ENCODE data around the gene MCAM.

Gene MCAM

DNA sequence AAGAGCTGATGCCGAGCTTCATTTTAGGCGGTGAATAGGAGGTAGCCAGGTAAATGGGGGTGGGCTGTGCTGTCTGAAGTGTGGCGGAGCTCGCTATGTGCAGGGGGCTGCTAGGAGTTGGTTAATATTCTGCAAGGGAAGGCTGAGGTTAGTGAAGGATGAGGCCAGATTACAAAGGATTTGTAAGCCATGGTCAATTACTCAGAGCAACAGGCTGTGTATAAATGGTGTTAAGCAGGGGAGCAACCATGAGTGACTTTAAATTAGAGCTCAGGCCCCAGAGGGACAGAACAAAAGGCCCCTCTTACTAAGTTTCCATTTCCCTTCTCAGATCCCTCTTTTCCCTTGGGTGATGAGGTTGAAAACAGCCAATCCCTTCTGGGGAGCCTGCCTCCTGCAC lies 7.3 kb upstream of the MCAM start:
- DNase-seq, result no peak

DNA sequence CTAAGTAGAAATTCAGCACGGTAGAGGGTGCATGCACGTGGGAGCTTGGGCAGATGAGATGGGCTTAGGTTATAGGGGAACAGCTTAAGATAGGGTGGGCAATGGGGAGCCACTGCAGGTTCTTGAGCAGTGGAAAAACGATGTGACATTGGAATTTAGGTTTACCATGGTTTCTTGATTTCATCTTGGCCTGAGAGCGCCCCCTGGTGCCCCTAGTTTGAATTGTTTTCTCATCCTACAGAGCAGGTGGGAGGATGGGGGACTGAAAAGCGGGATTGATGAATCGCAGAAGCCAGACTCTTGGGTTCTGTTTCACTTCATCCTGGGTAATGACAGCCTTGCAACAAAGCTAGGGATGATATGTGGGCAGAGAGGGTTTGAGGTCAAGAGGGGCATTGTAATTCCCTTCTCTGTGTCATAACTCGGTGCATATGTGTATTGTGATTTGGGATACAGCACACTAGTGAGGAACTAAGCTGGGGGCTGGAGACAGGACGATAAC lies 6.7 kb upstream of the MCAM start:
- peak; percentile 75 for DNase-seq

DNA sequence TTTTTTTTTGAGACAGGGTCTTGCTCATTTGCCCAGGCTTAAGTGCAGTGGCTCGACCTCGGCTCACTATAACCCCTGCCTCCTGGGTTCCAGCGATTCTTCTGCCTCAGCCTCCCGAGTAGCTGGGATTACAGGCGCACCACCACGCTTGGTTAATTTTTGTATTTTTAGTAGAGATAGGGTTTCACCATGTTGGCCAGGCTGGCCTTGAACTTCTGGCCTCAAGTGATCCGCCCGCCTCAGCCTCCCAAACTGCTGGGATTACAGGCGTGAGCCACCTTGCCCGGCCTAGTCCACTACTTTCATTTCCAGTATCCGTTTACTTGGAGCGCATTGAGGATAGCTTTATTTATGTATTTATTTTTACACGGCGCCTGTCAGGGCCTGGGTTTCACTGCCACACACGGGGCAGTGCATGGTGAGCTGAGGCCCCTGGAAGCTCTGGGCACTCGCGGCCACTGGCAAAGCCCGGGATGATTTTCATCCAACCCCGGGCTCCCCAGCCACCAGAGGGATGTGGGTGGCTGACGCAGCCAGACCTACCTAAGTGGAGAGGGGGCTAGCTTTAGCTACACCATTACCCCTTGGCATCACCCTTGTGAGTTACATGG lies 6.1 kb upstream of the MCAM start:
- DNase-seq, result no peak

DNA sequence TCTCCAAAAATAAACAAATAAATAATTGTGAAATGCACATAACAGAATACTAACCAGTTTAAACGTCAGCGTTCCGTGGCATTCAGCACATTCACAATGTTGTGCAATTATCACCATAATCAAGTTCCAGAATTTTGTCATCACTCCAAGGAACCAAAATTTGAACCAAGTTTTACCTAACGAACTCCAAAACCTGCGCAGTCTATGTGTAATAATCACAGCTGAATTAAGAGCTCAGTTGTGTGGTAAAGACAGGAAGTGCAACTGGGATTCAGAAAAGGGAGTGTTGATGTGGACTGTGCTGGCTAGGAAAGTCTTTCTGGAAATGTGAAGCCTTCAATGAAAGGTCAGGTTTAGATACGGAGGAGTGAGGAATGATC lies 5.4 kb upstream of the MCAM start:
- DNase-seq, result no peak

DNA sequence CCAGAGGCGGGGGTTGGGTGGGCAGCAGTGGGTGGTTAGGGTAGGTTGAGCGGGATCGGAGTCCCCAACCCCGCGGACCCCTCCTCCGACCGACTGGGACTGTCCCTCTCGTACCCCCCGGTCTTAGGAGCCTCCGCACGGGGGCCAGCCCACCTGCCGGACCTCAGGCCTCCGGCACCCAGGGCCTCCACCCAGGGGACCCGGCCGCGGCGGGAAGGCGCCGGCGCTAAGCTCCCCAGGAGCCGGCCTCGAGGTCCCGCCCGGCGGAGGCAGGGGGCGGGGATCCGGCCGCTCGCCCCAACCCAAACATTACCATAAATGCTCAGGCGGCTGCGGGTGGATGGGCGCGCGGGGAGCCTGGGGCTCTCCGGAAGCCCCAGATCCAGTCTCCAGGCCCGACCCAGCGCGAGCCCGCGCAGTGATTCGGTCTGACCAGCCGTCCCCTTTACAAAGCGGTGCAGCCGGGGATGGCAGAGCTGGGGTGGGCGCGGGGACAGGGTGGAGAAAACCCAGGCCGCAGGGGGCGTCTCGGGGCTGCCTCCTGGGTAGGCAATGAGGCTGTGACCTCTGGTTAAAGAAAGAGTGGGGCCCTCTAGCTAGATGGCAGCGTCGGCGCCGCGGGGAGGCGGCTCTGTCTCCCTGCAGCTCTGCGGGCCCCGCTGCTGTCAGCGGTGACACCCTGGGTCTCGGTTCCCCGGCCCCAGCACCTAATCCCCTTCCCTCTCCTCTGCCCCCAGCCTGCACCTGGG lies 4.0 kb upstream of the MCAM start:
- DNase-seq, result no peak

DNA sequence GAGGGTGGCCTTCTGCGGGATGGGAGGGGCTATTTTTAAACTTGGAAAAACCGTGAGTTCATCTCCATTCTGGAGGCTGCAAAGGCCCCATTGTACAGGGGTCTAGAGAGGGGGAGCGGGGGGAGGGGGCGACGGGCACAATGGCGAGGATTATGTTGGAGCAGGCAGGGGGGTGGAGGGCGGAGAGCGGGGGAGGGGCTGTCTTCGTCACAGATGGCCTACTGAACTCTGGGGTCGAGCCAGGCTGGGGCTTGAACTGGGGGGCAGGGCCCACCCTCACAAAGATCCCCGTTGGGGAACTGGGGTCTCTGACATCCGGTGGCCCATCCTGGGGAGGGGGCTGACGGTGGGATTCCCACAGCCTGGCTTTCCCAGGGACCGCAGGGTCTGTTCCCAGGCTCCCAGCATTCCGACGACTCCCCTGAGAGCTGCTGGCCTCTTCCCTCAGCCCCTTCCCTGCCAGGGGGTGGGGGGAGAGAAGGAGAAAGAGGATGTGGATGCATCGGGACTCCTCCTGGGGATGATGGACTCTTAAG lies 3.4 kb upstream of the MCAM start:
- DNase-seq, result no peak

DNA sequence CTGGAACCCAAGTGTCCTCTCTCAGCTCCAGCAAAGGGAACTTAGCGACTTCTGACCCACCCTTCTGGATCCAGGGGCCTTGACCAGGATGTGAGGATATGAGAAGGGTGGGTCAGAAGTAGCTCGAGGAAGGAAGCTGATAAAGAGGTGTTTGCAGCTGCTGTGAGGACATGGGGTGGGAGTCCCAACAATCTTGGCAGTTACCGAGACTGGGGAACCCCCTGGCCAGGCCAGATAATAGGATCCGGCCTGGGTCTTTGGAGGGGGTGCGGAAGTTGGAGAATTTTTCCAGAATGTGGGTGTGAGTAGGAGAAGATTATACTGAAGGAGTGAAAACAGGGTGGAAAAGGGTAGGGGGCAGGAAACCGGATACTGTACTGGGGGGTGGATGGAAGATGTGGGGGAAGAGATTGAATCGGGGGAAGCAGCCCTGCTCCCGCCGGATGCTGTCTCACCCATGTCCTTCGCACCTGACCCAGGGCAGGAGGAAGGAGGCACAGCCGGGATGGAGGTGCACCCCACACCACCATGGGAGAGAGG lies 2.8 kb upstream of the MCAM start:
- no peak for DNase-seq

DNA sequence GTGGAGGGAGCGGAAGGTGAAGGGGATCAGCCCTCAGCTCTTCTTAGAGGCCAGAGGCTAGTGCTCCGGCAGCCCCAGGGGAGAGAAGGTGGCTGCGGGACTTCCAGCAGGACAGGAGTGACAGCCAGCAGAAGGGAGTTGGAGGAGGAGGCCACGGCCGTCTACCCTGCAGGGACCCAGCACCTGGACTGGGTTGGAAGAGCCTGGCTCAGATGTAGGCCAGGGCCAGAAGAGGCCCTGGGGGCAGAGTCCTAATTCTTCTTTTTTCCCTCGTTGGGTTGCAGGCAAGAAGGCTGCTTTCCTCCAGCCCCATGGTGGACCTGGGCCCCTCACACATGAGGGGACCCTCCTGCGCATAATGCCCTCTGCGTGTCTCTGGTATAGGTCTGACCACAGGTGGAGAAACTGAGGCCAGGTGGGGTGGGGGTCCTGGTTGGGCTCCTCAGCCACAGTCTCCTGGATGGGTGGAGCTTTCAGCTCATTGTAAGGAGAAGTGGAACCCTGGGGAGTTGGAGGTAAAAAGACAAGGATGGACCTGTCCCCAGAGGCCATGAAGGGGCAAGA lies 2.3 kb upstream of the MCAM start:
- no peak for DNase-seq

DNA sequence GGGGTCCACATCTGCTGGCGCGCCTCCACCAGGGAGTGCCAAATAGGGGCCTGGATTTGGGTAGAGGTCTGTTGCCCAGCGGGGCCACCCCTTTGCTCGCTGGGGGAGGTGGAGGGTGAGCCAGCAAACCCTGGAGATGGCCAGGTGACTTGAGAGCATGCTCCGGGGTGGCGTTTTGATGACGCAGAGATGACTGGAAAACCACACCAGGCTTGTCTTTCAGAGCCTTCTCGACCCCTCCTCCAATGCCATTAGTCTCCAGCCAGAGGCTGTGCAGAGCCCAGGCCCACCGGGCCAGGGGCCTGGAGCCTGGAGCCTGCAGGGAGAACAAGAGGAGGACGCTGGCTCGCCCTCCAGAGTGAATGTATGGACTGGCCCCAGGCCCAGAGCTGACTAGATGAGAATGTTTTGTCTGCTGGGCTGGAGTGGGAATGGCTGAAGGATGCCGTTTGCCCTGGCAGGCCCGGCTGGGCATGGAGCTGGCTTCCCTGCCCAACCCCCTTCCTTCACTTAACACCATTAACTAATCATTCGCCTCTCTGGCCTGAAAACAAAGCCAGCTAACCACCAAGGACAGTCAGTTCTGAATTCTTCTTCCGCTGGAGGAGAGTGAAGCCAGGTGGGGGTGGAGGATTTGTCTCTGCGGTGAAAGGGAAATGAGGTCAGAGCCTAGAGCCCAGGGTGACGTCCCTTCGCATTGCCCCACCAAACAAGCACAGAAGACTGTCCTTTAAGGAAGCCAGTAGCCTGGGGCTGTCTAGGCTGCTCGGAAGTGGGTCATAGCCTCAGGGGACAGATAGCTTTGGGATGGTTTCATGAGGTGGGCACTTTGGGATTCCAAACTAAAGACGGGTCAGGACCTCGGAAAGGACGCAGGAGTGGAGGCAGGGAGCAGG lies 1.6 kb upstream of the MCAM start:
- DNase-seq, result no peak

DNA sequence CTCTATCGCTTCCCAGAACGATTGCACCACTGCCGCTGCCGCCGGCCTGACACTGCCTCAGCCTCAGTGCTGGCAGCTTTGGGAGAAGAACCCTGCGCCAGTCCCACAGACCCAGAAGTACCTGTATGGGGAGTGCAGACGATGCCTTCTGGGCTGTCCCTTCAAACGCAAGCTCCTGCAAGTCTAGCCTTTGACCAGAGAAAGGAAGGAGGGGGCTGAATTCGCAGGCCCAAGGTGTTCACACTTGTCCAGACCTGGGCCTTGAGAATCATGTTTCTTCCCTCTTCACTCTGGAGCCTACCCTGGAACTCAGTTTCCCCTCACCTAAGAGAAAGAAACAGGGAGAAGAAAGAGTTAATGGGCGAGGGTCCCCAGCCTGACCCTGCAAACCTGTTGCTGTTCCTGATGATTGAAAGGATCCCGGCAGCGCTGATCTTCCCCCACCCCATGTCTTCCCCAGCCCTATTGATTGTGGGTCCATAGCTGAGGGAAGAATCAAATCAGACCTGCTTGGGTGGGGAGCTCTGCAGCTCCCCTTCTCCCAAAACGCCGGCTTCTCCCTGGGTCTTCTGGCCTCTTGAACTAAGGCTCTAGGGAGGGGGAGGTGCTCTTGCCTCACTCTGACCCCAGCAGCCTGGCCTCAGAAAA lies 786 bp upstream of the MCAM start:
- DNase-seq, result no peak

DNA sequence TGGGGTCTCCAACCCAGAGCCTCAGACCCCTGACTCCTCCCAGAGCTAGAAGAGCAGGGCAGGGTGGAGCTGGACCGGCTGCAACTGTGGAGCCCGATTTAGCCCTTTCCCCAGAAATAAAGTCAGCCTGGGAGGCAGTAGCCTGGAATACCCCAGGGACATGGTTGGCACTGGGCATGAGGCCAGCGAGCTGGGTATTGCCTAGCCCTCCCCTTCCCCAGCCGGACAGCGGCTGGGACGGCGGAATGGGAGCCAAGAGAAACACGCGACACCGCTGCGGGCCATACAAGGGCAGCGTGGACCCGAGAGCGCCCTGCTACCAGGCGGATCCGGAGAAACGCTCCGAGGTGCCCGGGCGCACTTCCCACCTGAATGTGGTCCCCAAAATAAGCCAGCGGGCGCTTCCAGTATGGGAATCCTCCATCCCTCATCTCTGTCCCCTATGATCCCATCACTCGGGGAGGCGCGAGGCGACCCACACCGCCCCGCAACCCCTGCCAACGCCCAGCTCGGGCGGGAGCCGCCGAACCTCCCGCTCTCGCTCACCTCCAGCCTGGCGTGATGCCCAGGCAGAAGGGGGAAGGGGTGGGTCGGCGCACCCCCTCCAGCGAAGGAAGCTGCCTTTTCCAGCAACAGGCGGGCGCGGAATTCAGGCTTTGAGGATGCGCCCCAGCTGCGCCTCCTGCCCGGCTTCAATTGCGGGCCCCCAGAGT lies 758 bp downstream of the MCAM start:
- no peak for DNase-seq

DNA sequence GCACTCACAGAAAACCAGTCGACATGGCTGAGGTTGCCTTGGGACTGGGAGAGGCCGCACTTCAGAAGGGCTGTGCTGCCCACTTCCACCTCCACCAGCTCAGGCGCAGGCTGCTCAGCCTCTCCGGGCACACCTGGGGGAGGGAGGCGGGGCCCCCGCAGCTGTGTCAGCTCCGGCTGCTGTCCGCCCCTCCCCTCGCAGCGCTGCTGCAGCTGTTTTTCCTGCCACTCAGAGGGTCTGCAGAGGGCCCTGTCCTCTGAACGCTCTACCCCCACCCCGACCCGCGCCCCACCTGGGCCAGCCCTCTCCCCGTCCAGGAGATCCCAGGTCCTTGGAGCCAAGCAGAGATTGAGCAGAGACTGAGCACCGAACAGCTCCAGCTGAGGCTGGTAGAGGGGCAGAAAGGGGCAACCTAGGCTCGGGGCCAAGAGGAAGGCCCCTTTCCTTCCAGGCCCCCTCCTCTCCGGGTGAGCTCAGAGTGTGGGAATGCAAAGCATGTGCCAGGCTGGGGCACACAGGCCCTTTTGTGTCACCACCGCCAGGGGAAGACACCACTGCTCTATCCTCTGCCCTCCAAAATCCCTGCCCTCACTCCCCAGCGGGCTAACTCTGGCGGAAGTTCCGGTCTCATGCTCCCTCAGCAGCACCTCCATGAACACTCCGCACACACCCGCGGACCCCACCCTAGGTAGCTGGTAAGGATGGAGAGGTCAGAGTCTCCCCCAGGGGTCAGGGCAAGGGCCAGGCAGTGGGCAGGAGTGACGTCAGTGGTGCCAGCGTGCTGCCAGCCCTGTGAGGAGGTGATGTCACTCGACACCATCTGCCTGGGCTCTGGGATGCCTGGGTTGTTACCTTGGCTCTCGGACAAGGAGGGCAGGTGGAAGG lies 1.6 kb downstream of the MCAM start:
- DNase-seq, result peak; percentile 38

DNA sequence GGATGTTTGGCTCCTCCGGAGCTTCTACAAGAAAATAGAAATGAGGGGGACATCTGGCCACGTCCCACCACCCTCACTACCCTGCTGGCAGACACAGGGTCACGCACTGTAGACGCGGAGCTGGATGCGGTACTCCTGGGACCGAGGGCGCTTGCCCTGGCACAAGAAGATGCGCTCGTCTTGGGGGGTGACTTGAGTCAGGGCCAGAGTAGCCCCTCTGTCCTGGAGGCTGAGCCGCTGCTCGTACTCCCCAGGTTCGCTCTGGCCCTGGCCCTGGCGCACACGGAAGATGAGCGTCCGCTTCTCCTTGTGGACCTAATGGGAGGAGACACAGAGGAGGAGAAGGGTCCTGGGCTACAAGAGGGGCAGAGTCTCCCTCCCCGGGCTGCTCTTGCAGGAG lies 2.2 kb downstream of the MCAM start:
- DNase-seq, result no peak

DNA sequence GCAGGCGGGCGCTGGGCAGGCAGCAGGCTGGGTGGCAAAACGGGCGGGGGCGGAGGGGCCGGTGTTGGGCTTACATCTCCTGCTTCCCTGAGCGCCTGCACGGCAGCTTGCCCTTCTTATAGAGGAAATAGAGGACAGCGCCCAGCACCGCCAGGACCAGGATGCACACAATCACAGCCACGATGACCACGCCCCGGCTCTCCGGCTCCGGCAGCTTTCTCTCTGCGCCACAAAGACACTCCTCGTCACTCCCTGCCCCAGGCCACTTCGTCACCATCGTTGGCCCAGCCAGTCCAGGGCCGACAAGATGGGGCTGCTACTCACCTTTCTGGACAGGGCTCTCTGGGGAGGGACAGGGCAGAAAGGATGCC lies 6.3 kb downstream of the MCAM start:
- no peak for DNase-seq

DNA sequence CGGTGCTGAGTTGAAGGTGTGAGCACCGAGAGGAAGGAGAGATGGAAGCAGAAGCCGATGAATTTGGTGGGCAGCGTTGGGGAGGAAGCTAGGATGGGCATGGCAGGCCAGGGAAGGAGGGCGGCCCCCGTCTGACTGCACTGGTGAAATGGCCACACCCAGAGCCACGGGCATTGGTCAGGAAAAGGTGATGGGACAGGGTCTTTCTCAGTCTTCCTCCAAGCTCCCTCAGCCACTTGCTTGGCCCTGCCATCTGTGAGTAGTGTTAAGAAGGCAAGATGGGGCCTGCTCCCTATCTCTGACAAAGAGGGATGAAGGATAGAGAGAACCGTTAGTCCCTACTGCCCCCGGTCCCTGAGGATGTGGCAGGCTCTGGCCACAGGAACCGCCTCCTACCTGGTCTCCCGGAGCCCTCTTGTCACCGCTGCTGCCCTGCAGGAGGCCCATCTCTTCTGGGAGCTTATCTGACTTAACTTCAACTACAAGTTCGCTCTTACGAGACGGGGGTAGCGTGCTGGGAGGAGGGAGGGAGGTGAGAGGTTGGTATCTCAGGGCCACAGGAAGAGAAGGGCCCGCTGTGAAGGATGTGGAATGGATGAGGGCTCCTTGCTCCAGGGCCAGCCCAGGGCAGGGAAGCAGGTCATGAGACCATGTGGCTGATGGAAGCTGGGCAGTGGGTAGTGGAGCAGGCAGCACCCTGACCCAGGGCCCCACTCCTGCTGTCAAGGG lies 6.8 kb downstream of the MCAM start:
- DNase-seq, result no peak

DNA sequence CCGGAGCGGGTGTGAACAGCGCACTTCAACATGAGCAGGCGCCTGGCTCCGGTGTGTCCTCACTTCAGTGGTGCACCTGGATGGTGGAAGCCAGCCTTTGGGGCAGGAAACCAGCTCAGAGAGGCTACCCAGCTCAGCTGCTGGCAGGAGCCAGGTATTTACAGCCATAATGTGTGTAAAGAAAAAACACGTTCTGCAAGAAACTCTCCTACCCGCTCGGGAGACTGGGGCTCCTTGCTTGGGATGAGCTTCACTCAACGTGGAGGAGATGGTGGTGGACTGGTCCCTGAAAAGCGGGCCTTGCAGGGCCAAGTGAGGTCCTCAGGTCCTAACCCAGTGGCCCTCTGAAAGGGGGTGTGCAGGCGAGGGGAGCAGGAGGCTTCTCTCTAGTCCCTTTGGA lies 7.5 kb downstream of the MCAM start:
- DNase-seq, result no peak

DNA sequence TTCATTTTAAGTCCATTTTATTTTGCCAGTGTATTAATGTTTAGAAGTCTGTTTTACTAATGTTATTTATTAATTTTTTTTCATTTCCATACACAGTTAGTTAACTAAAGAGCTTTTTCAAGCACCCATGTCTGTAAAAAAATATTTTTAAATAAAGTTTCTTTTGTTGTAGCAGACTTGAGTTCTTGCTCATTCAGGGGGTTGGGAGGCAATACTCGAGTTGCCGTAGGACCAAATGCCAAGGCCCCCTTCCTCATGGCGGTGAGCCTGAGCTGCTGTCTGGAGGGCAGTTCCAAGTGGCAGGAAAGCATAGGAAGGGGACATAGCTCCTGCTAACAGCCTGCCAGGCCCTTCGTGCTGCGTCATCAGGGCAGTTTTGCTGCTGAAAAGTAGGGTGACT lies 9.0 kb downstream of the MCAM start:
- no peak for DNase-seq

DNA sequence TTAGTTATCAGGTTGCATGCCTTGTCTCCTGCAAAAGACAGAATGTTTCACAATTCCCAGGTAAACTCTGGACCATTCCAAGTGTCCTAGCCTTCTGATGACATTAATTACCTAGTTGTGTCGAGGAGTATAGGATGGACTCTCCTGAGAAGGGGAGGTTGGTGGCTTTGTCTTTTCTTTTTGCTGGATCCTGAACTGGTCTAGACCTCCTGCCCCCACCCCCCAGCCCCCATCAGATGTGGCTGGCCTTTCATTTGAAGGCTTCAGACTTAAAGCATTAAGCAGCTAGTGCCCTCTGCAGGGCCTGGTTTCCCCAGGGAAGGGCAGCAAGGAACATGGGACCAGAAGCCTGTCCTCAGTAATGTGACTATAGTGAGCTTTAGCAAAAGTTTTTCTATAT lies 9.7 kb downstream of the MCAM start:
- no peak for DNase-seq

DNA sequence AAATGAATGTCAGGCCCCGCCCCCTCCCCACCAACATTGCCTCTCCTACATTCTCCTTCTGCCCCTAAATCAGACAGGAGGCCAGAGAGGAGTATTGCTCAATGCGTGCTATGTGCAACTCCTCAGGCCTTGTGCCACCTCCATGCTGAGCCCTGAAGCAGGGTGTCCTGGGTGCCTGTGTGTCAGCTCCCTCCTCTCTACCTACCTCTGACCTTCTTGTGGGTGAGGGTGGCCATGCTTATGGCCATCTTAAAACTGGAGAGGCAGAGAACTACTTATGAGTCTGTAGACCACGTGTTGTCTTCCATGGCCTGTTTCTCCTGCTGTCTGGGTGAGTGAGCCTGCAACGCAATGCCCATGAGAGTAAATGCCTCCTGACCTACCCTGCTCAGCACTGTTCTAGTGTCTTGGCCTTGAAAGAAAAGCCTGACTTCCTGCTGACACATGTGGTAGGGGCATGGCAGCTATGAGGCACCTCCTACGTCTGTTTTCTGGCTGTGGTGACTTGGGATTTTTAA lies 10.5 kb downstream of the MCAM start:
- no peak for DNase-seq
